ENCODE results near the gene ZDHHC19. TPM values are rescaled to one million over a fixed set of nuclear protein-coding genes. Genes with fewer than 3 reads are reported as not detected.

The ZDHHC19 gene
- polyA plus RNA-seq, 1 donor (not counting 4 experiments of a cell fraction or from before 2014, with no cell fraction given), result not detected

GRCh38 chr3:196164576-196164975, 46.6 kb downstream of the ZDHHC19 start:
- Histone ChIP-seq H3K9me1 (ENCODE audit: control insufficient read depth, extremely low read depth, insufficient read depth, low read length) (no peaks in the 10 kb centered on the region), H3K27ac (ENCODE audit: control insufficient read depth, insufficient read depth, low read length) (no peak overlapping the region), H2AFZ (ENCODE audit: control insufficient read depth, low read length) (no peak overlapping the region), H3K9me3 (ENCODE audit: control insufficient read depth, low read depth, low read length) (no peaks in the 10 kb centered on the region), H3K36me3 (ENCODE audit: control insufficient read depth in 2 of 2, extremely low read depth in 1 of 2, insufficient read depth in 2 of 2, low read length in 2 of 2) (no peaks in the 10 kb centered on the region), H3K9ac (ENCODE audit: control insufficient read depth, extremely low read depth, insufficient read depth, low read length) (no peak overlapping the region), H3K4me2 (ENCODE audit: control insufficient read depth, extremely low read depth, insufficient read depth, low read depth, low read length) (no peak overlapping the region), H3K27me3 (ENCODE audit: control insufficient read depth, extremely low read depth, insufficient read depth, low read length) (no peaks in the 10 kb centered on the region), H3K4me1 (ENCODE audit: control insufficient read depth, extremely low read depth, insufficient read depth, low read length) (no peaks in the 10 kb centered on the region), H4K20me1 (ENCODE audit: control insufficient read depth, extremely low read depth, insufficient read depth, low read length) (no peaks in the 10 kb centered on the region), H3K79me2 (ENCODE audit: control insufficient read depth, insufficient read depth, low read length) (no peaks in the 10 kb centered on the region), H3K4me3 (ENCODE audit: control insufficient read depth in 2 of 3, extremely low read depth in 1 of 3, insufficient read depth in 2 of 3, low read depth in 1 of 3, low read length in 3 of 3) (no peak overlapping the region)
- FAIRE-seq (no peak), DNase-seq (ENCODE audit: low read depth, low spot score) (no peak)
- dilution Hi-C loops (cut with MboI; ENCODE audit: extremely low pct_ligation_motif_present, low sequenced_read_pairs), result no loop called here
- TF ChIP-seq EZH2 (IDR thresholded peaks at IDR 0.05; ENCODE audit: low read length) (no peak), CTCF (optimal IDR thresholded peaks at IDR 0.05 in 1 of 3, IDR thresholded peaks at IDR 0.05 in 1 of 3, conservative IDR thresholded peaks at IDR 0.05 in 1 of 3; ENCODE audit: extremely low read depth in 1 of 3, insufficient read depth in 2 of 3, low read length in 3 of 3) (no peak)

- H3K4me2 ChIP-seq (ENCODE audit: control insufficient read depth, extremely low read depth, insufficient read depth, low read depth, low read length), result no peak overlapping the region
Observed at GRCh38 chr3:196163666-196164493, 47.3 kb downstream of the ZDHHC19 start.

More at GRCh38 chr3:196163666-196164493, 47.3 kb downstream of the ZDHHC19 start:
- Histone ChIP-seq H4K20me1 (ENCODE audit: control insufficient read depth, extremely low read depth, insufficient read depth, low read length) (no peaks in the 10 kb centered on the region), H3K9ac (ENCODE audit: control insufficient read depth, extremely low read depth, insufficient read depth, low read length) (no peak overlapping the region), H3K9me3 (ENCODE audit: control insufficient read depth, low read depth, low read length) (no peaks in the 10 kb centered on the region), H3K79me2 (ENCODE audit: control insufficient read depth, insufficient read depth, low read length) (no peaks in the 10 kb centered on the region), H3K9me1 (ENCODE audit: control insufficient read depth, extremely low read depth, insufficient read depth, low read length) (no peaks in the 10 kb centered on the region), H3K4me3 (ENCODE audit: control insufficient read depth in 2 of 3, extremely low read depth in 1 of 3, insufficient read depth in 2 of 3, low read depth in 1 of 3, low read length in 3 of 3) (no peak overlapping the region), H3K27ac (ENCODE audit: control insufficient read depth, insufficient read depth, low read length) (no peak overlapping the region), H3K27me3 (ENCODE audit: control insufficient read depth, extremely low read depth, insufficient read depth, low read length) (no peaks in the 10 kb centered on the region), H3K4me1 (ENCODE audit: control insufficient read depth, extremely low read depth, insufficient read depth, low read length) (no peaks in the 10 kb centered on the region), H3K36me3 (ENCODE audit: control insufficient read depth in 2 of 2, extremely low read depth in 1 of 2, insufficient read depth in 2 of 2, low read length in 2 of 2) (no peaks in the 10 kb centered on the region), H2AFZ (ENCODE audit: control insufficient read depth, low read length) (no peak overlapping the region)
- dilution Hi-C loops (cut with MboI; ENCODE audit: extremely low pct_ligation_motif_present, low sequenced_read_pairs), result no loop called here
- FAIRE-seq, result no peak
- no peak for DNase-seq (ENCODE audit: low read depth, low spot score)
- no peak for TF ChIP-seq CTCF (optimal IDR thresholded peaks at IDR 0.05 in 1 of 3, IDR thresholded peaks at IDR 0.05 in 1 of 3, conservative IDR thresholded peaks at IDR 0.05 in 1 of 3; ENCODE audit: extremely low read depth in 1 of 3, insufficient read depth in 2 of 3, low read length in 3 of 3)

Measured in keratinocyte (primary cell).